ENCODE results near the gene ADAM17. TPM values are rescaled to one million over a fixed set of nuclear protein-coding genes. Genes with fewer than 3 reads are reported as not detected.
A peak's percentile ranks its signal among the peaks of the same experiment; 100 is the strongest.

The ADAM17 gene
- total and polyA plus RNA-seq, 9 of the 15 experiments (the other 6 are each of a cell fraction or from before 2014, with no cell fraction given) = 5.8 to 30.0 (median 19.0) TPM

- no peak for DNase-seq (ENCODE audit: extremely low read depth in 1 of 4, low spot score in 3 of 4)
- no peak overlapping the region for H3K4me3 ChIP-seq
- H3K36me3 ChIP-seq (ENCODE audit: control insufficient read depth, insufficient read depth, low read length) = peaks cover 38% of the 10 kb centered on the region
- no peak overlapping the region for H3K4me2 ChIP-seq (ENCODE audit: insufficient read depth, low read length)
- no peaks in the 10 kb centered on the region for H3K4me1 ChIP-seq (replicated peaks in 1 of 2; ENCODE audit: control insufficient read depth in 2 of 2, insufficient read depth in 2 of 2, low read length in 2 of 2)
- no peak overlapping the region for H3K27ac ChIP-seq (ENCODE audit: extremely low read depth, low read depth, low read length)
- H3K9me3 ChIP-seq (replicated peaks; ENCODE audit: control insufficient read depth, insufficient read depth, low read depth, low read length) = no peaks in the 10 kb centered on the region; the same call in 1 of the 2 replicates
- no peak overlapping the region for H3K9ac ChIP-seq (ENCODE audit: insufficient read depth in 1 of 2, low read depth in 2 of 2, low read length in 2 of 2)
- H3K9me1 ChIP-seq (ENCODE audit: control insufficient read depth, insufficient read depth, low read length) = no peaks in the 10 kb centered on the region
- POLR2A ChIA-PET = interaction anchor here (0.9 kb wide), 1 partner anchor 31 kb away, joined by 3 read pairs; no protein-coding TSS in a partner anchor
- peak; percentile 37 for TF ChIP-seq U2AF1 (optimal IDR thresholded peaks at IDR 0.05; ENCODE audit: low read depth, low read length)
- peak; percentile 71 for TF ChIP-seq POLR2G (IDR thresholded peaks at IDR 0.05; ENCODE audit: low read depth, low read length)
- TF ChIP-seq, protein P1, sequence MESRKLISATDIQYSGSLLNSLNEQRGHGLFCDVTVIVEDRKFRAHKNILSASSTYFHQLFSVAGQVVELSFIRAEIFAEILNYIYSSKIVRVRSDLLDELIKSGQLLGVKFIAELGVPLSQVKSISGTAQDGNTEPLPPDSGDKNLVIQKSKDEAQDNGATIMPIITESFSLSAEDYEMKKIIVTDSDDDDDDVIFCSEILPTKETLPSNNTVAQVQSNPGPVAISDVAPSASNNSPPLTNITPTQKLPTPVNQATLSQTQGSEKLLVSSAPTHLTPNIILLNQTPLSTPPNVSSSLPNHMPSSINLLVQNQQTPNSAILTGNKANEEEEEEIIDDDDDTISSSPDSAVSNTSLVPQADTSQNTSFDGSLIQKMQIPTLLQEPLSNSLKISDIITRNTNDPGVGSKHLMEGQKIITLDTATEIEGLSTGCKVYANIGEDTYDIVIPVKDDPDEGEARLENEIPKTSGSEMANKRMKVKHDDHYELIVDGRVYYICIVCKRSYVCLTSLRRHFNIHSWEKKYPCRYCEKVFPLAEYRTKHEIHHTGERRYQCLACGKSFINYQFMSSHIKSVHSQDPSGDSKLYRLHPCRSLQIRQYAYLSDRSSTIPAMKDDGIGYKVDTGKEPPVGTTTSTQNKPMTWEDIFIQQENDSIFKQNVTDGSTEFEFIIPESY (CRISPR knock-in tag; IDR thresholded peaks at IDR 0.05) = peak; percentile 85
- TF ChIP-seq, protein P2, sequence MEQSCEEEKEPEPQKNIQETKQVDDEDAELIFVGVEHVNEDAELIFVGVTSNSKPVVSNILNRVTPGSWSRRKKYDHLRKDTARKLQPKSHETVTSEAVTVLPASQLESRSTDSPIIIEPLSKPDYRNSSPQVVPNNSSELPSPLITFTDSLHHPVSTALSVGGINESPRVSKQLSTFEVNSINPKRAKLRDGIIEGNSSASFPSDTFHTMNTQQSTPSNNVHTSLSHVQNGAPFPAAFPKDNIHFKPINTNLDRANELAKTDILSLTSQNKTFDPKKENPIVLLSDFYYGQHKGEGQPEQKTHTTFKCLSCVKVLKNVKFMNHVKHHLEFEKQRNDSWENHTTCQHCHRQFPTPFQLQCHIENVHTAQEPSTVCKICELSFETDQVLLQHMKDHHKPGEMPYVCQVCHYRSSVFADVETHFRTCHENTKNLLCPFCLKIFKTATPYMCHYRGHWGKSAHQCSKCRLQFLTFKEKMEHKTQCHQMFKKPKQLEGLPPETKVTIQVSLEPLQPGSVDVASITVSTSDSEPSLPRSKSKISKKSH (CRISPR knock-in tag; IDR thresholded peaks at IDR 0.05) = no peak
- no peaks in the 10 kb centered on the region for H4K20me1 ChIP-seq (replicated peaks; ENCODE audit: control insufficient read depth, insufficient read depth, low read length)
- H2AFZ ChIP-seq (ENCODE audit: low read depth, low read length) = no peak overlapping the region
- no peaks in the 10 kb centered on the region for H3K27me3 ChIP-seq (ENCODE audit: control insufficient read depth in 2 of 2, insufficient read depth in 2 of 2, low read length in 2 of 2)
- H3K79me2 ChIP-seq (ENCODE audit: control insufficient read depth, insufficient read depth, low read length) = no peaks in the 10 kb centered on the region
- in situ Hi-C loops (cut with MboI) (no loop called here), intact Hi-C loops (cut with micrococcal nuclease) (no loop called here)
- FAIRE-seq = no peak
- 97% methylated on average over 24 of the region's 39 CpGs for WGBS (ENCODE audit: insufficient coverage, low coverage, missing lambda C conversion rate)
- CTCF ChIA-PET (ENCODE audit: low intra/inter-chr PET ratio) = no interaction called here
- no TSS peak for BruUV-seq (replicated peaks)
- ATAC-seq = no peak
These were observed 81.7 kb downstream of the ADAM17 start for GRCh38 chr2:9473985-9474360.
